GM19438 (cell line): Measurements from ENCODE around the gene COLEC11.
"Not testable (repeated sequence)": the region's sequence is repeated elsewhere in the genome, so short reads cannot be mapped to it uniquely, and the experiment has no call there.

Experiments used
- ATAC-seq: cut with Tn5 transposase; IDR thresholded peaks from one replicate; pipeline ENCODE4 v1.9.1; 2021; ENCODE audit warnings: low read depth; ENCODE audit not compliant: unreplicated experiment

The COLEC11 gene

GRCh38 chr2:3649581-3649980 lies 54.7 kb downstream of the COLEC11 start:
- ATAC-seq, result no peak

DNA sequence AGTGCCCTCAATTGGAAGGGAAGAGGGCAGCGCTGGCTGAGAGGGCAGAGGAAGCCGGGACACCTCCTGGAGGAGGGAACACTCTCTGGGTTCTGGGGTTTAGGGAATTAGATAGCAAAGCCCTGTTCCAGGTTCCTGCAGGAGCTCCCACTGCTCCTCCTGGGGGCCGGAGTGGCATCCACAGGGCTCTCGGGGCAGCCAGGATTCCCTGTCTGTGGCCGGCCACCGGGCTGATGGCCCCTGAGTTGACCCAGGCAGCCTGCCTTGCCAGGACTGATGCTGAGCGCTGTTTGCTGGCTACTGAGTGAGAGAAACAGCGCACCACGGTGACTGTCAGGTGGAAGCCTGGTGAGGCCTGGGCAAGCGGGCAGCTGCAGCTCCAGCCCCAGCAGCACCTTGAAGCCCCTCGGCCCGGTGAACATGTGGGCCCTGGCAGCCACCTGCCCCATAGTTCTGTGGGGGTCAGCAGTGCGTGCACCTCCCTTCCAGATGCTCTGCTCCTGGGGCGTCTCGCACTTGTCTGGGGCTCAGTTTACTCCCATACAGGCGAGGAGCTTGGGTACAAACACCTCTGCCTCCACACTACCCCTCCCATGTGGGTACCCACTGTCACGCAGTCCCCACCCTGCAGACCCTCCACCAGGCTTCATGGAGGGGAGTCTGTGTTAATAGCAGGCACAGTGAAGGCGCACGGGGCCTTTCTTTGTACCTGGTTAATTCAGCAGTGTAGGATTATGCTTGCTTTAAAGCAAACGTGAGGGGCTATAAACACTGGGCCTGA lies 55.4 kb downstream of the COLEC11 start:
- ATAC-seq, result no peak

DNA sequence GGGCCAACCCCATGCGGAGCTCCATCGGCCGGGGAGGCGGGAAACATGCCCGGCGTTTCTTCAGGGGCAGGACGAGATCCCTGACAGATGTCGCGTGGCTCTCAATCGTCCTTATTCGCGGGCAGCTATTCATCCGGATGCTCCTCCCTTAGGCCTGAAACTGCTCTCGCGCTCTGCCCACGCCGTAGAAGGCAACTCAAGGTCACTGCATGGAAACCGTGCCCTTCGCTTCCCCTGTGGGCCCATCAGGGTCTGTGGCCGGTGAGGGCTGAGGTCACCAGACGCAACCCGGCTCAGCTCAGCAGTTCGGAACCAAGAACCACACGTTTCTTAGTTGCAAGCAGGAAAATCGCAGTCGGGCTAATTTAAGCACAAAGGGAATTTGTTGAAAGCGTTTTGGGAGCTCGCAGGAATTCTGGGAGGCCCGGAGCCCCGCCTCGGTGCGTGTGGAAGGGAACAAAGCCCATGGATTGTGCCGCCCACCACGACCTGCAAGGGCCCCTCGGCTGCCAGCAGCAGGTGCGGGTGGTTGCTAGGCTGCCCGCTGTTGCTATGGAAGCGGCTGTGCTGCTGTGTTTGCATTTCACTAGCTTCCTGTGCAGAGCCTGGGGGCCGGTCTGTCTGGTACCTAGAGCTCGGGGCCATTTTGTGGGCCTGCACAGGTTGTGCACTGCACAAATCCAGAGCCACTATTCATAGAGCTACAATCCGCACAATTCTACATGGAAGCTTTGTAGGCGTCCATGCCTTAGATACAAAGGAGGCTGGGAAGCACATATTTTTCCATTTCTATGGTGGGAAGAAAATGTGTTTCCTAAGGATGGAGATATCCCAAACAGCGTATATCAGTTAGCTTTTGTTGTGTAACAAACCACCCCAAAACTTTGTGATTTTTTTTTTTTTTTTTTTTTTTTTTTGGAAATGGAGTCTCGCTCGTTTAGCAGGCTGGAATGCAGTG lies 57.1 kb downstream of the COLEC11 start:
- peak; percentile 82 for ATAC-seq

DNA sequence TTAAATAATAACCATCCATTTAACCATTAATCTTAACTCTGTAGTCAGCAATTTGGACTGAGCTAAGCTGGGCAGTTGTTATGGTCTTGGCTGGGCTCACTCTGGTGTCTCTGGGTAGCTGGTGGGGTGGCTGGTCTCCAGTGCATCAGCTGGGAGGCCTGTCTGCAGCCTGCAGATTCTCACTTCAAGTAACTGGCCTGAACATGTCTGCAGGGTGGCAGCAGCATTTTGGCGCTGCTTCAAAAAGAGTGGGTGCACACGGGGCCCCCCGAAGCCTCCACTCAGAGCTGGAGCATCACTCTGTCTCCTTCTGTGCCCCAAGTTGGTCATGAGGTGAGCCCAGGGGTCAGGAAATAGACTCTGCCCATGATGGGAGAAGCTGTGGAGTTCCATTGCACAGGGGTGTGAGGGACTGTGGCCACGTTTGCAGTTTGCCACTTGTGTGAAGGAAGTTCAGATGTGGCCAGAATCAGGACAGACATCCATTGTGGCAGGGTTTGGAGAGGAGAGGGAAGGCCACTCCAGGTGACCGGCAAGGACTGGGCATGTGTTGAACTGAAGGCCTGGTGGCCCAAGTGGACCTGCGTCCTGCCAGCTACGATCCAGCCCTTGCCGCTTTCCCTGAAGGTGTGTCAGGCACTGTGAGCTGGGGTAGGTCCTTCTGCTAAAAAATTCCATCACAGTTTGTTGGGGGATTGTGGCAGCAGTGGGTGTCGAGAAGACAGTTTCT lies 58.1 kb downstream of the COLEC11 start:
- ATAC-seq, result no peak

DNA sequence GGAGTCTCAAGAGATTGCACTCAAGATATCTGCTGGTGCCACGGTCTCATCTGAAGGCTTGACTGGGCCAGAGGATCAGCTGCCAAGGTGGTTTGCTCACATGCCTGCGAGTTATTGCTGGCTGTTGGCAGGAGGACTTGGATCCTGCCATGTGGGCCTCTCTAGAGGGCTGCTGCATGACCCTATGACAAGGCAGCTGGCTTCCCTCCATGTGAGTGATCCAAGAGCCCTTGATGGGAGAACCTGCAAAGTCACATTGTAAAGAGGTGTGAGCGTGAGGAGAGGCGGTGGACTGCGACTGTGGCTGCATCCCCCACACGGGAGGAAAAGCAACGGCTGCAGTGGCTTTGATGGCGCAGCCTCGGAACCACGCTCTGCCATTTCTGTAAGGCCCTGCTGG lies 59.1 kb downstream of the COLEC11 start:
- no peak for ATAC-seq

GRCh38 chr2:3654531-3655225 lies 59.8 kb downstream of the COLEC11 start:
- ATAC-seq, result no peak

DNA sequence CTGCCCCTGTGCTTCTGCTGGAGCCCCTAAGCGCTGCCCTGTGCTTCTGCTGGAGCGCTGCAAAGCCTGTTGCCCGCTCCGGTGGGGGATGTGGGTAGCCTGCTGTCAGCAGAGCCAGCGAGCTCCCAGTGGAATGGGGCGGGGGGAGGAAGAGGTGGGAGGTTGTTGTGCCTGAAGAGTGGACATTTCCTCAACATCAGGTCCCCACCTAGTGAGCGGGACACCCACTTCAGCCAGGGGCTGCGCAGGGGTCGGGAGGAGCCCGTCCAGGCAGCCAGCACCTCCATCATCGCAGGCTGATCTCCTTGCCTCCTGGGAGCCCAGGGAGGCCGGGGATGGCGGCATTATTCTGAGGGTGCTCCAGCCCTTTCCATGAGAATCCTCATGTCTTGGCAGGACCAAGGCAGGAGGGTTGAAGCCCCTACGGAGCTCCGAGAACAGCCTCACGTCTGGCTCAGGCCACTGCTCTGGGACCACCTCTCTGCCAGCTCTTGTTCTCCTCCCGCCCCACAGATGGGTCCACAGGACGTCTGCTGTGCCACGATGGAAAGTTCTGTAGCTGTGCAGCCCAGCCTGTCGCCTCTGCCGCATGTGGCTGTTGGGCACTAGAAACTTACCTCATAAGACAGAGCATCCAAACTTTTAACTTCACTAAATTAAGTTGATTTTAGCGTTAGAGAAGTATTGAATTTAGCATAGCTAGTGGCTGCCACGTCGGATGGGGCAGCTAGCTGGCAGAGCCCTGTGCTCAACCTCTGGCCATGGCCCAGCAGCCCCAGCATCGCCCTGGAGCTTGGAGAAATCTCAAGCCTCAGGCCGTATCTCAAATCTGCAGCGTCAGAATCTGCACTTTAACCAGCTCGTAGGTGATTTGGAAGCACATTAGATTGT lies 61.2 kb downstream of the COLEC11 start:
- ATAC-seq, result no peak

GRCh38 chr2:3656762-3657721 lies 62.1 kb downstream of the COLEC11 start:
- no peak for ATAC-seq

- no peak for ATAC-seq
Measured at GRCh38 chr2:3657881-3658280, 63.0 kb downstream of the COLEC11 start, which contains the start of gene ALLC. ALLC (plus strand) TSS chr2:3658200; CDS start chr2:3671158, 12,958 bp downstream.

DNA sequence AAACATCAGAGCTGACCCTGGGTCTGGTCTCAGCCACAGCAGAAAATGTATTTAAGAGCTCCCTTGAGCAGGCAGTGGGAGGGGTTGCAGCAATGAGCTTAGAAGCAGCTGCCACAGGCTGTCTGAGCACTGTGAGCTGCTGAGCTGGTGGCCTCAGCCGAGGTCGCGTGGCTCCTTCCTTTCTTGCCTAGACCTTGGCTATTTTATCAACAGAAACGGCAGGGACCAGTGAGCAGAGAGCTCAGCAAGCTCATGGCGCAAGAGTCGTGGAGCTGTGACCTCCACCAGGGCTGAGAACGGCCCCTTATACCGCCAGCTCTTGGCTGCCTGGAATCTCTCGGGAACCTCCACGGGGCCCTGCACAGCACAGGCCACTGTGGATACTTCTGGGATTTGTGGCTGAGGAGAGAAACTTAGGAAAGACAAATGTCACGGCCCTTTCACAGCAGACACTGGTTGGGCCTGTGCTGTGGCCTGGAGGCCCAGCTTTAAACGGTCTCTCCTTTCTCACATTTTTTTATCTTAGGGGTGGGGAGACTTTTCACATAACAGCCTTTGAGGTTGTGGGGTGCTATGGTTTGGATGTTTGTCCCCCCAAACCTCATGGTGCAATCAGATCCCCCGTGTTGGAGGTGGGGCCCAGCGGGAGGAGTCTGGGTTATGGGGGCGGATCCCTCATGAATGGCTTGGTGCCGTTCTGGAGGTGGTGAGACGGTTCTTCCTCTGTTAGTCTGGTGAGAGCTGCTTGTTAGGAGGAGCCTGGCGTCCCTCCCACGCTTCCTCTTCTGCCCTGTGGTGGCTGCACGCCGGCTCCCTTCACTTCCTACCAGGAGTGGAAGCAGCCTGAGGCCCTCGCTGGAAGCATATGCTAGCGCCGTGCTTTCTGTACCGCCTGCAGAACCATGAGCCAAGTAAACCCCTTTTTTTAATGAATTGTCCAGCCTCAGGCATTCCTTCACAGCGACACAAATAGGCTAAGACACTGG lies 64.8 kb downstream of the COLEC11 start:
- ATAC-seq, result no peak

DNA sequence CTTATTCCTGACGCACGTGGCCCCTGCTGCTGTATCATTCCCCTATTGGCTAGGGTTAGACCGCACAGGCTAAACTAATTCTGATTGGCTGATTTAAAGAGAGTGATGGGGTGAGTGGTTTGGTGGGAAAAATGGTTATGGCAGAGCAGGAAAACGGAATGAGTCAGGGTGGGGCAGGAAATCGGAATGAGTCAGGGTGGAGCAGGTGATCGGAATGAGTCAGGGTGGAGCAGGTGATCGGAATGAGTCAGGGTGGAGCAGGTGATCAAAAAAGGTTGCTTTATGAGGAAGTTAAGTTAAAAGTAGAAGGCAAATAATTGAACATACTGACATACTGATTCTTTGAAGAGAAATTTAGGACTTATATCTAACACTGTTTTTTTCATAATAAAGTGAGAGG lies 65.7 kb downstream of the COLEC11 start:
- not testable (repeated sequence) for ATAC-seq

- ATAC-seq, result no peak
Measured at GRCh38 chr2:3661149-3661660, 66.3 kb downstream of the COLEC11 start.

- ATAC-seq, result no peak
Measured at GRCh38 chr2:3662239-3662638, 67.3 kb downstream of the COLEC11 start.

DNA sequence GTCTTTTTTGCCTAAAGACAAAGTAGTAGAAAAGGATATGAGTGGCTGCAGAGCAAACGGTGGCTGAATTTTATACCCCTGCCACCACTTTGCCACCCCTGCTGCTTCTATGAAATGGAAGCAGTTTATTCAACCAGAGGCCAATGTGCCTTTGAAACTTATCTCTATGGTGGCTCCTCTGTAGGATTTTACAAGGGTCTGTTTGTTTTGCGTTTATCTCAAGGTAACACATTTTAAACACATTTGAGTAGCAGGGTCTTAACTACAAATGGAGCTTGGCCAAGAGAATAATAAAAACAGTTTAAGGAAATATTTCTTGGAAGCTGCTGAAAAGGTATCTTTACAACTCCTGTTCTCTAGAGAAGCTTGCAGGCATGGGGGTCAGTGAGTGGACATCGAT lies 69.2 kb downstream of the COLEC11 start:
- no peak for ATAC-seq

DNA sequence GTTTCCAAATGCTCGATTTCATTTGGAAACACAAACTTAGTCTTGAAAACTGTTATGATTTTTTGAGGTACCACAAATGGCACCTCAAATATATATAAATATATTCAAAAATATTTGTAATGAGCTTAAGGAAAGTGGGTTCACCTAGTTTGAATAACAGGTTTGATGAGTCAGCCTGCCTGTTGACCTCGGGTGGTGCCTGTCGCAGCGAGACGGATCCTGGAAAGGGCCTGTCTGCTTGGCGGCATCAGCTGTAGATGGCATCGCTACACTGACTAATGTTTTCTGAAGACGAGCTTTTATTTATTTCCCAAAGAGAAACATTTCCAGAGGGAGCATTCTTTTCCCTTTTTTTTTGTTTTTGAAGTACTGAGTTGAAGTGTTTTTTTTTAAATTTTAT lies 70.0 kb downstream of the COLEC11 start:
- ATAC-seq, result no peak

- ATAC-seq, result no peak
Measured at GRCh38 chr2:3665886-3666612, 71.1 kb downstream of the COLEC11 start.
